Kidney epithelial cell (primary cell): ENCODE data around the gene IL4R. TPM values are rescaled to one million over a fixed set of nuclear protein-coding genes. Genes with fewer than 3 reads are reported as not detected.
"Not testable (repeated sequence)": the region's sequence is repeated elsewhere in the genome, so short reads cannot be mapped to it uniquely, and the experiment has no call there.

Experiments
- DNase-seq: peaks from one replicate; pipeline ENCODE4 v3.0.0-alpha.2; 2010; ENCODE audit warnings: low read depth
- H3K27me3 ChIP-seq: 2 replicates; pipeline ENCODE4 v1.6.0; 2011; ENCODE audit warnings: low read length; ENCODE audit not compliant: control insufficient read depth, insufficient read depth
- H3K36me3 ChIP-seq: 2 replicates; pipeline ENCODE4 v1.5.1; 2011; ENCODE audit warnings: low read length; ENCODE audit not compliant: control insufficient read depth, insufficient read depth
- H3K4me3 ChIP-seq: 2 replicates; pipeline ENCODE4 v1.5.1; 2011; ENCODE audit warnings: low read depth, mild to moderate bottlenecking, control low read depth, low read length
- CTCF ChIP-seq: IDR thresholded peaks from 2 replicates; pipeline ENCODE4 v1.5.1; 2011; ENCODE audit warnings: mild to moderate bottlenecking, moderate library complexity, low read length, control low read depth, inconsistent platforms; ENCODE audit not compliant: insufficient read depth, poor library complexity, severe bottlenecking
- total RNA-seq: library from RNA; depleted of rRNA; stranded (reverse); fragments of >200 nt; gene quantifications from 2 replicates; pipeline ENCODE4 v1.2.3, GENCODE V29; 2015

The IL4R gene
- total RNA-seq, 1 donor from 2014 or later: 52.1 TPM

DNA sequence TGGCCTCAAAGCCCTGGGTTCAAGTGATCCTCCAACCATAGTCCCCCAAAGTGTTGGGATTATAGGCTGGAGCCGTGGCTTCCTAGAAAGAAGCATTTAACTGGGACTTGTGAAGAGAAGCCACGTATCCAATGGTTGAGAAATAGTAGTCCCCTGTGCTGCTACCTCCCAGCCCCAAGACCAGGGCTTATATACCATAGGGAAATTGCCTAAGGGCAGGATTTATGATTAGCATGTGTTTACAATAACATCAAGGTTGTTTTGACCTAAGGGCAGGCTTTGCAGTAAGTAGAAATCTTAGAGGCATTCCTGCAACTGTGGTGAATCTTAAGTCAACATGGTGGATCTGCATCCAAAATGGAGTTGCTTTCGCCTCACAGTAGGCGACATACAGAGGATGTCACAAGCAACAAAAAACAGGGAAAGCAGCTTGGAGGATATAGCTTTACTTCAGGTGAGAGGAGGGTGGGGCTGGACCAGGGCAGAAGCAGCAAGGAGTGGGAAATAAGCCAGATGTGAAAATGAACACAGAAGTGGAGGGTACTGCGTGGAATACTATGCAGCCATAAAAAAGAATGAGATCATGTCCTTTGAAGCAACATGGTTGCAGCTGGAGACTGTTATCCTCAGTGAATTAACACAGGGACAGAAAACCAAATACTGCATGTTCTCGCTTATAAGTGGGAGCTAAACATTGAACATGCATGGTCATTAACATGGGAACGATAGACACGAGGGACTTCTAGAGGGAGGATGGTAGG, 26.5 kb upstream of the IL4R start:
- Histone ChIP-seq H3K4me3 (no peak overlapping the region), H3K36me3 (no peaks in the 10 kb centered on the region), H3K27me3 (no peaks in the 10 kb centered on the region)
- no peak for DNase-seq
- no peak for TF ChIP-seq CTCF

GRCh38 chr16:27287887-27288286, 25.9 kb upstream of the IL4R start:
- Histone ChIP-seq H3K4me3 (no peak overlapping the region), H3K27me3 (no peaks in the 10 kb centered on the region), H3K36me3 (no peaks in the 10 kb centered on the region)
- DNase-seq: no peak
- TF ChIP-seq CTCF: no peak

DNA sequence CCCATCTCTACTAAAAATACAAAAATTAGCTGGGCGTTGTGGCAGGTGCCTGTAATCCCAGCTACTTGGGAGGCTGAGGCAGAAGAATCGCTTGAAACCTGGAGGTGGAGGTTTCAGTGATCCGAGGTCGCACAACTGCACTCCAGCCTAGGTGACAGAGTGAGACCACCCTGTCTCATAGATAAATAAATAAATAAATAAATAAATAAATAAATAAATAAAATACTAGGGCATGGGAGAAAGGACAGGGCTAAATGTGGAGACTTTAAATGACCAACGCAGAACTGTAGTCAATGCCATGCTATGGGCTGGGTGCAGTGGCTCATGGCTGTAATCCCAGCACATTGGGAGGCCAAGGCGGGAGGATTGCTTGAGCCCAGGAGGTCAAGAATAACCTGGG, 25.5 kb upstream of the IL4R start:
- not testable (repeated sequence) for H3K27me3 ChIP-seq, H3K36me3 ChIP-seq, H3K4me3 ChIP-seq, DNase-seq

DNA sequence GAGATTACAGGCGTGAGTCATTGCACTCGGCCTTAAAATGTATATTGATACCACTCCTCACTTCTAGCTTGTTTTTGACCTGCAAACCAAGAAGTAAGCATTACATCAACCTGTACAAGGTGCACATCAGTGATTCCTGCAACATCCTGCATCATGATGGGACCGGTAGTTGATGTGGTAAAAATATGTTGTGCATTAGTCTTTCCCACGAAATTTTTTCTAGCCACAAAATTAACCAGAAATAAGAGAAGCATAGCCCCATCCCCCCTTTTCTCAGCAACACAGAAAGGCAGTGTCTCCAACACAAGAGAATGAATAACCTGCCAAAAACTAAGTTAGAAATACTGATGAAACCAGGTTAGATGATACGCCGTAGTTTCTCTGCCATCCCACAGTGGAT, 24.1 kb upstream of the IL4R start:
- no peaks in the 10 kb centered on the region for H3K36me3 ChIP-seq
- no peak for DNase-seq
- no peak for TF ChIP-seq CTCF
- H3K4me3 ChIP-seq: no peak overlapping the region
- no peaks in the 10 kb centered on the region for H3K27me3 ChIP-seq

- DNase-seq: no peak
- no peak for TF ChIP-seq CTCF
- no peaks in the 10 kb centered on the region for H3K36me3 ChIP-seq
- no peaks in the 10 kb centered on the region for H3K27me3 ChIP-seq
- H3K4me3 ChIP-seq: no peak overlapping the region
These were observed 23.2 kb upstream of the IL4R start for GRCh38 chr16:27290562-27290961.

DNA sequence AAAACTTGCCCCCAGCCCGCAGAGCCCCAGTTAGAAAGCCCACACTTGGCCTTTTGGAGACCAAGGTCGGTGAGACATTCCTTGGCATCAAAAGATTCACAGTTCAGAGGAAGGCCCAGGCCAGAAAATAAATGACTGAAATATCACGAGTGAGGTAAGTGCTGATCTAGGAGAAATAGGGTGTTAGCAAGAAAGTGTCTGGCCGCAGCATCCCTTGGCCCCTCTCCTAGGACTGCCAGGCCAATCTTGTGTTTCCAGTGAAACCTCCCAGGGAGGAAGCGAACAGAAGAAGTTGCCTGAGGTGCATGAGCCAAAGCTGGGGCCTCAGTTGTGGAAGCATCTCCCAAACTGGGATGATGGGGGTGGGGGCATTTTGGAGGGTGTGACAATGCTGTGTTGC, 22.7 kb upstream of the IL4R start:
- no peak for DNase-seq
- no peaks in the 10 kb centered on the region for H3K36me3 ChIP-seq
- H3K27me3 ChIP-seq: no peaks in the 10 kb centered on the region
- no peak overlapping the region for H3K4me3 ChIP-seq
- no peak for TF ChIP-seq CTCF
